ENCODE results near the gene SPSB4. TPM values are rescaled to one million over a fixed set of nuclear protein-coding genes. Genes with fewer than 3 reads are reported as not detected.

The SPSB4 gene
- total and polyA plus RNA-seq, 4 donors = 0.19 to 1.9 (median 0.87) TPM

DNA sequence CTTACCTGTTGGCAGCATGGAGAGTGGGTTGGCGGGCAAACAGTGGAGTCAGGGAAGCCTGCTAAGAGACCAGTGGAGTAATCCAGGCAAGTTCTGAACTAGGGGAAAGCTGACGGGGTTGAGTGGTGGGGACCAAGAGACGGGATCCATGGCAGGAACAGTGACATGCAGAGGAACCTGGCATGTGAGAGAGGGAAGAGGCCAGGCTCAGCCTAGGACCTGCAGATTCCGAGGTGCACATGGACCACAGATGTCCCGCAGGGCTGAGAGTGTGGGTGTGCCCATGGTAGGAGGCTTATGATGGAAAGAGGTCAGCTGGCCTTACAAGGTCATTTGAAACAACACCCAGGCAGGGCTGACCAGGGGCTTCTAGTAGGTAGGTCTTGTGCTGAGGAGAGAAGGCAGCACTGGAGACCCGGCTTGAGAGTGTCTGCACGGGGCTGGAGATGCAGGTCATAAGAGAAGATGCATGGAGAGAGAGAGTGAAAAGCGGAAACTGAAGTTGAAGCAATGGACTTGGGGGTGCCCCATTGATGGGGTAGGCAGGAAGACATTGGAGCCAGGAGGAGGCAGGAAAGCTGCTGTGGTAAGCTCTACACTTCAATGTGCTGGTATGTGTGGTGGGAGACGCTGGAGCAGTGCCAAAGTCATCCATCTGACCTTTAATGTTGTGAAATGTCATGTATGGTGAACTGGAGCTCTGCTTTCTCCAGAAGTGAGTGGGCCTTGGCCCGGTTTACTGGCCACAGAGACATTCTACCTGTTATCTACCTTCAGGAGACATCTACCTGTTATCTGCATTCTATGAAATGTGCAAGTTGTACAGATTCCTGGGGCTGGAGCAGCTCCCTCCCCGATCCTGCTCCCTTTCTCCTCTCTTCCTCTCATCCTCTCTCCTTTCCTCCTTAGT is 4.6 kb downstream of the SPSB4 start:
- peaks cover 0 to 16% (median 6%) of the 10 kb centered on the region in 4 donors for H3K27me3 ChIP-seq (ENCODE audit: control insufficient read depth in 4 of 4, insufficient read depth in 4 of 4, low read length in 3 of 4)
- WGBS = 82% methylated on average over 11 of the region's 11 CpGs
- H3K4me3 ChIP-seq (ENCODE audit: low read depth in 1 of 3, low read length in 3 of 3) = no peak overlapping the region
- TF ChIP-seq, protein P1, sequence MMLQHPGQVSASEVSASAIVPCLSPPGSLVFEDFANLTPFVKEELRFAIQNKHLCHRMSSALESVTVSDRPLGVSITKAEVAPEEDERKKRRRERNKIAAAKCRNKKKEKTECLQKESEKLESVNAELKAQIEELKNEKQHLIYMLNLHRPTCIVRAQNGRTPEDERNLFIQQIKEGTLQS (IDR thresholded peaks at IDR 0.05) = no peak
- TF ChIP-seq FOXA2 (IDR thresholded peaks at IDR 0.05) (no peak), GABPA (IDR thresholded peaks at IDR 0.05 in 1 of 2, conservative IDR thresholded peaks at IDR 0.05 in 1 of 2) (no peak), RAD21 (IDR thresholded peaks at IDR 0.05) (no peak), YY1 (IDR thresholded peaks at IDR 0.05) (no peak), FOXA1 (IDR thresholded peaks at IDR 0.05) (no peak), NR2F2 (IDR thresholded peaks at IDR 0.05) (no peak), TAF1 (conservative IDR thresholded peaks at IDR 0.05) (no peak), HNF4A (conservative IDR thresholded peaks at IDR 0.05) (no peak), SP1 (IDR thresholded peaks at IDR 0.05) (no peak), HNF4G (IDR thresholded peaks at IDR 0.05) (no peak), RXRA (IDR thresholded peaks at IDR 0.05) (no peak), EGR1 (IDR thresholded peaks at IDR 0.05; ENCODE audit: low read depth in 2 of 2) (no peak), JUND (IDR thresholded peaks at IDR 0.05) (no peak)
- TF ChIP-seq, protein P2, sequence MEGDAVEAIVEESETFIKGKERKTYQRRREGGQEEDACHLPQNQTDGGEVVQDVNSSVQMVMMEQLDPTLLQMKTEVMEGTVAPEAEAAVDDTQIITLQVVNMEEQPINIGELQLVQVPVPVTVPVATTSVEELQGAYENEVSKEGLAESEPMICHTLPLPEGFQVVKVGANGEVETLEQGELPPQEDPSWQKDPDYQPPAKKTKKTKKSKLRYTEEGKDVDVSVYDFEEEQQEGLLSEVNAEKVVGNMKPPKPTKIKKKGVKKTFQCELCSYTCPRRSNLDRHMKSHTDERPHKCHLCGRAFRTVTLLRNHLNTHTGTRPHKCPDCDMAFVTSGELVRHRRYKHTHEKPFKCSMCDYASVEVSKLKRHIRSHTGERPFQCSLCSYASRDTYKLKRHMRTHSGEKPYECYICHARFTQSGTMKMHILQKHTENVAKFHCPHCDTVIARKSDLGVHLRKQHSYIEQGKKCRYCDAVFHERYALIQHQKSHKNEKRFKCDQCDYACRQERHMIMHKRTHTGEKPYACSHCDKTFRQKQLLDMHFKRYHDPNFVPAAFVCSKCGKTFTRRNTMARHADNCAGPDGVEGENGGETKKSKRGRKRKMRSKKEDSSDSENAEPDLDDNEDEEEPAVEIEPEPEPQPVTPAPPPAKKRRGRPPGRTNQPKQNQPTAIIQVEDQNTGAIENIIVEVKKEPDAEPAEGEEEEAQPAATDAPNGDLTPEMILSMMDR (IDR thresholded peaks at IDR 0.05; ENCODE audit: low read depth, low read length, missing input control) = no peak
- TF ChIP-seq, protein P3, sequence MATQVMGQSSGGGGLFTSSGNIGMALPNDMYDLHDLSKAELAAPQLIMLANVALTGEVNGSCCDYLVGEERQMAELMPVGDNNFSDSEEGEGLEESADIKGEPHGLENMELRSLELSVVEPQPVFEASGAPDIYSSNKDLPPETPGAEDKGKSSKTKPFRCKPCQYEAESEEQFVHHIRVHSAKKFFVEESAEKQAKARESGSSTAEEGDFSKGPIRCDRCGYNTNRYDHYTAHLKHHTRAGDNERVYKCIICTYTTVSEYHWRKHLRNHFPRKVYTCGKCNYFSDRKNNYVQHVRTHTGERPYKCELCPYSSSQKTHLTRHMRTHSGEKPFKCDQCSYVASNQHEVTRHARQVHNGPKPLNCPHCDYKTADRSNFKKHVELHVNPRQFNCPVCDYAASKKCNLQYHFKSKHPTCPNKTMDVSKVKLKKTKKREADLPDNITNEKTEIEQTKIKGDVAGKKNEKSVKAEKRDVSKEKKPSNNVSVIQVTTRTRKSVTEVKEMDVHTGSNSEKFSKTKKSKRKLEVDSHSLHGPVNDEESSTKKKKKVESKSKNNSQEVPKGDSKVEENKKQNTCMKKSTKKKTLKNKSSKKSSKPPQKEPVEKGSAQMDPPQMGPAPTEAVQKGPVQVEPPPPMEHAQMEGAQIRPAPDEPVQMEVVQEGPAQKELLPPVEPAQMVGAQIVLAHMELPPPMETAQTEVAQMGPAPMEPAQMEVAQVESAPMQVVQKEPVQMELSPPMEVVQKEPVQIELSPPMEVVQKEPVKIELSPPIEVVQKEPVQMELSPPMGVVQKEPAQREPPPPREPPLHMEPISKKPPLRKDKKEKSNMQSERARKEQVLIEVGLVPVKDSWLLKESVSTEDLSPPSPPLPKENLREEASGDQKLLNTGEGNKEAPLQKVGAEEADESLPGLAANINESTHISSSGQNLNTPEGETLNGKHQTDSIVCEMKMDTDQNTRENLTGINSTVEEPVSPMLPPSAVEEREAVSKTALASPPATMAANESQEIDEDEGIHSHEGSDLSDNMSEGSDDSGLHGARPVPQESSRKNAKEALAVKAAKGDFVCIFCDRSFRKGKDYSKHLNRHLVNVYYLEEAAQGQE (IDR thresholded peaks at IDR 0.05) = no peak
- TF ChIP-seq, protein P4, sequence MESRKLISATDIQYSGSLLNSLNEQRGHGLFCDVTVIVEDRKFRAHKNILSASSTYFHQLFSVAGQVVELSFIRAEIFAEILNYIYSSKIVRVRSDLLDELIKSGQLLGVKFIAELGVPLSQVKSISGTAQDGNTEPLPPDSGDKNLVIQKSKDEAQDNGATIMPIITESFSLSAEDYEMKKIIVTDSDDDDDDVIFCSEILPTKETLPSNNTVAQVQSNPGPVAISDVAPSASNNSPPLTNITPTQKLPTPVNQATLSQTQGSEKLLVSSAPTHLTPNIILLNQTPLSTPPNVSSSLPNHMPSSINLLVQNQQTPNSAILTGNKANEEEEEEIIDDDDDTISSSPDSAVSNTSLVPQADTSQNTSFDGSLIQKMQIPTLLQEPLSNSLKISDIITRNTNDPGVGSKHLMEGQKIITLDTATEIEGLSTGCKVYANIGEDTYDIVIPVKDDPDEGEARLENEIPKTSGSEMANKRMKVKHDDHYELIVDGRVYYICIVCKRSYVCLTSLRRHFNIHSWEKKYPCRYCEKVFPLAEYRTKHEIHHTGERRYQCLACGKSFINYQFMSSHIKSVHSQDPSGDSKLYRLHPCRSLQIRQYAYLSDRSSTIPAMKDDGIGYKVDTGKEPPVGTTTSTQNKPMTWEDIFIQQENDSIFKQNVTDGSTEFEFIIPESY (IDR thresholded peaks at IDR 0.05) = no peak
- TF ChIP-seq, protein P5, sequence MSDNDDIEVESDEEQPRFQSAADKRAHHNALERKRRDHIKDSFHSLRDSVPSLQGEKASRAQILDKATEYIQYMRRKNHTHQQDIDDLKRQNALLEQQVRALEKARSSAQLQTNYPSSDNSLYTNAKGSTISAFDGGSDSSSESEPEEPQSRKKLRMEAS (IDR thresholded peaks at IDR 0.05) = no peak
- peaks cover 0 to 19% (median 3%) of the 10 kb centered on the region in 4 donors for H3K4me1 ChIP-seq (ENCODE audit: control insufficient read depth in 4 of 4, insufficient read depth in 4 of 4, low read length in 3 of 4)
- no peak for DNase-seq (ENCODE audit: low spot score)
- H3K36me3 ChIP-seq (ENCODE audit: control insufficient read depth in 4 of 4, insufficient read depth in 3 of 4, low read depth in 1 of 4, low read length in 3 of 4) = no peaks in the 10 kb centered on the region
- H3K9me3 ChIP-seq (ENCODE audit: control insufficient read depth in 4 of 4, low read length in 3 of 4) = no peaks in the 10 kb centered on the region
- no peak overlapping the region for H3K27ac ChIP-seq (ENCODE audit: low read depth in 1 of 2, low read length in 2 of 2)
- H3K9ac ChIP-seq (ENCODE audit: low read depth in 1 of 2, low read length in 2 of 2) = no peak overlapping the region

All from liver (tissue), 9 donors.